ENCODE measurements around the gene EBPL.
"Not testable (repeated sequence)": the region's sequence is repeated elsewhere in the genome, so short reads cannot be mapped to it uniquely, and the experiment has no call there.

DNA sequence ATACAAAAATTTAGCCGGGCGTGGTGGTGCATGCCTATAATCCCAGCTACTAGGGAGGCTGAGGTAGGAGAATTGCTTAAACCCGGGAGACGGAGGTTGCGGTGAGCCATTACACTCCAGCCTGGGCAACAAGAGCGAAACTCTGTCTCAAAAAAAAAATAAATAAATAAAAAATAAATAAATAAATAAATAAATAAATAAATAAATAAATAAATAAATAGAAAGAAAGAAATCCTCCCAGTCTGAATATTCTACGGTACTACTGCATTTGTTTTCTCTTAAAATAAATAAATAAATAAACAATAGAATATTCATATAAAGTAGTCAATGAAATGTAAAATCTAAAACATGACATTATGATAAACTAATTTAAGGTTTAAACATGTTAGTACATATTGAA is 13.0 kb upstream of the EBPL start:
- not testable (repeated sequence) for TF ChIP-seq EZH2 (IDR thresholded peaks at IDR 0.05; ENCODE audit: insufficient read depth, poor library complexity, severe bottlenecking); EZH2phosphoT487 (IDR thresholded peaks at IDR 0.05; ENCODE audit: insufficient read depth, low read depth)

All from GM23248 (cell line).